SK-N-SH treated with all-trans-retinoic acid at 6 μM for 48 hours (cell line): Measurements from ENCODE around the gene ZNF276.

Experiments
- ATAC-seq: fragments of 200-7000 bp; cut with Tn5 transposase; 3 replicates; pipeline ENCODE4 v1.9.1; 2020; ENCODE audit warnings: mild to moderate bottlenecking, moderate library complexity
- BACH2 ChIP-seq: fragments of 250-450 bp; sonication (Bioruptor Pico); IDR thresholded peaks from 2 replicates; pipeline ENCODE4 v1.9.0; 2021; ENCODE audit warnings: mild to moderate bottlenecking, borderline replicate concordance
- CSDC2 ChIP-seq: fragments of 250-450 bp; sonication (Bioruptor Pico); IDR thresholded peaks from 2 replicates; pipeline ENCODE4 v1.5.0; 2020; ENCODE audit warnings: mild to moderate bottlenecking, moderate library complexity
- CSRNP3 ChIP-seq: fragments of 250-450 bp; sonication (Bioruptor Pico); IDR thresholded peaks from 2 replicates; pipeline ENCODE4 v1.5.1; 2021; ENCODE audit warnings: mild to moderate bottlenecking, moderate library complexity
- ESRRG ChIP-seq: fragments of 250-450 bp; sonication (Bioruptor Pico); IDR thresholded peaks from 2 replicates; pipeline ENCODE4 v1.6.1; 2021; ENCODE audit warnings: mild to moderate bottlenecking
- GLIS3 ChIP-seq: fragments of 250-450 bp; sonication (Bioruptor Pico); IDR thresholded peaks from 2 replicates; pipeline ENCODE4 v1.5.0; 2020; ENCODE audit warnings: mild to moderate bottlenecking, moderate library complexity
- ISL1 ChIP-seq: fragments of 250-450 bp; sonication (Bioruptor Pico); IDR thresholded peaks from 2 replicates; pipeline ENCODE4 v2.1.2; 2022; ENCODE audit warnings: mild to moderate bottlenecking, moderate library complexity
- OSR1 ChIP-seq: fragments of 250-450 bp; sonication (Bioruptor Pico); IDR thresholded peaks from 2 replicates; pipeline ENCODE4 v1.8.0; 2022; ENCODE audit warnings: moderate library complexity, mild to moderate bottlenecking, inconsistent platforms
- PPARA ChIP-seq: fragments of 250-450 bp; sonication (Bioruptor Pico); IDR thresholded peaks from 2 replicates; pipeline ENCODE4 v1.5.0; 2020; ENCODE audit warnings: mild to moderate bottlenecking, borderline replicate concordance
- RARB ChIP-seq: fragments of 250-450 bp; sonication (Bioruptor Pico); IDR thresholded peaks from 2 replicates; pipeline ENCODE4 v1.8.0; 2021; ENCODE audit warnings: mild to moderate bottlenecking, moderate library complexity
- TCF4 ChIP-seq: fragments of 250-450 bp; sonication (Bioruptor Pico); IDR thresholded peaks from 2 replicates; pipeline ENCODE4 v1.8.0; 2021; ENCODE audit warnings: mild to moderate bottlenecking, moderate library complexity, borderline replicate concordance
- TOX ChIP-seq: fragments of 250-450 bp; sonication (Bioruptor Pico); IDR thresholded peaks from 2 replicates; pipeline ENCODE4 v1.8.0; 2021; ENCODE audit warnings: mild to moderate bottlenecking, moderate library complexity, borderline replicate concordance
- ZC3H10 ChIP-seq: fragments of 250-450 bp; sonication (Bioruptor Pico); IDR thresholded peaks from 2 replicates; pipeline ENCODE4 v1.5.1; 2021; ENCODE audit warnings: mild to moderate bottlenecking, moderate library complexity
- ZFP3 ChIP-seq: fragments of 250-450 bp; sonication (Bioruptor Pico); IDR thresholded peaks from 2 replicates; pipeline ENCODE4 v1.5.0; 2020; ENCODE audit warnings: mild to moderate bottlenecking, moderate library complexity
- ZNF565 ChIP-seq: fragments of 450-650 bp; formaldehyde crosslinking; conservative IDR thresholded peaks from 2 replicates; pipeline ENCODE4 v1.5.0; 2020; ENCODE audit warnings: low read depth, mild to moderate bottlenecking, moderate library complexity
- ZNF70 ChIP-seq: fragments of 450-650 bp; formaldehyde crosslinking; IDR thresholded peaks from 2 replicates; pipeline ENCODE4 v1.5.0; 2020; ENCODE audit warnings: mild to moderate bottlenecking, moderate library complexity
- ZNF8 ChIP-seq: fragments of 450-650 bp; formaldehyde crosslinking; IDR thresholded peaks from 2 replicates; pipeline ENCODE4 v1.5.0; 2020; ENCODE audit warnings: mild to moderate bottlenecking, moderate library complexity
- TF ChIP-seq, protein P1 (sequence below): fragments of 250-450 bp; sonication (Bioruptor Pico); IDR thresholded peaks from 2 replicates; pipeline ENCODE4 v1.5.0; 2020; ENCODE audit warnings: mild to moderate bottlenecking, moderate library complexity
- TF ChIP-seq, protein P2 (sequence below): fragments of 250-450 bp; sonication (Bioruptor Pico); IDR thresholded peaks from 2 replicates; pipeline ENCODE4 v1.8.0; 2020; ENCODE audit warnings: mild to moderate bottlenecking, moderate library complexity, borderline replicate concordance

ZNF276 gene

GRCh38 chr16:89705006-89705405 is 16.3 kb upstream of the ZNF276 start:
- ATAC-seq, result no peak
- no peak for TF ChIP-seq ZC3H10 (CRISPR knock-in tag)

- no peak for TF ChIP-seq ZFP3 (CRISPR knock-in tag)
- no peak for TF ChIP-seq PPARA (CRISPR knock-in tag)
- TF ChIP-seq, protein P1, sequence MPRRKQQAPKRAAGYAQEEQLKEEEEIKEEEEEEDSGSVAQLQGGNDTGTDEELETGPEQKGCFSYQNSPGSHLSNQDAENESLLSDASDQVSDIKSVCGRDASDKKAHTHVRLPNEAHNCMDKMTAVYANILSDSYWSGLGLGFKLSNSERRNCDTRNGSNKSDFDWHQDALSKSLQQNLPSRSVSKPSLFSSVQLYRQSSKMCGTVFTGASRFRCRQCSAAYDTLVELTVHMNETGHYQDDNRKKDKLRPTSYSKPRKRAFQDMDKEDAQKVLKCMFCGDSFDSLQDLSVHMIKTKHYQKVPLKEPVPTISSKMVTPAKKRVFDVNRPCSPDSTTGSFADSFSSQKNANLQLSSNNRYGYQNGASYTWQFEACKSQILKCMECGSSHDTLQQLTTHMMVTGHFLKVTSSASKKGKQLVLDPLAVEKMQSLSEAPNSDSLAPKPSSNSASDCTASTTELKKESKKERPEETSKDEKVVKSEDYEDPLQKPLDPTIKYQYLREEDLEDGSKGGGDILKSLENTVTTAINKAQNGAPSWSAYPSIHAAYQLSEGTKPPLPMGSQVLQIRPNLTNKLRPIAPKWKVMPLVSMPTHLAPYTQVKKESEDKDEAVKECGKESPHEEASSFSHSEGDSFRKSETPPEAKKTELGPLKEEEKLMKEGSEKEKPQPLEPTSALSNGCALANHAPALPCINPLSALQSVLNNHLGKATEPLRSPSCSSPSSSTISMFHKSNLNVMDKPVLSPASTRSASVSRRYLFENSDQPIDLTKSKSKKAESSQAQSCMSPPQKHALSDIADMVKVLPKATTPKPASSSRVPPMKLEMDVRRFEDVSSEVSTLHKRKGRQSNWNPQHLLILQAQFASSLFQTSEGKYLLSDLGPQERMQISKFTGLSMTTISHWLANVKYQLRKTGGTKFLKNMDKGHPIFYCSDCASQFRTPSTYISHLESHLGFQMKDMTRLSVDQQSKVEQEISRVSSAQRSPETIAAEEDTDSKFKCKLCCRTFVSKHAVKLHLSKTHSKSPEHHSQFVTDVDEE, result no peak
- no peak for TF ChIP-seq ZNF565 (CRISPR knock-in tag)
- TF ChIP-seq BACH2, result no peak
- no peak for TF ChIP-seq ESRRG (CRISPR knock-in tag)
- TF ChIP-seq CSDC2 (CRISPR knock-in tag), result no peak
- TF ChIP-seq, protein P2, sequence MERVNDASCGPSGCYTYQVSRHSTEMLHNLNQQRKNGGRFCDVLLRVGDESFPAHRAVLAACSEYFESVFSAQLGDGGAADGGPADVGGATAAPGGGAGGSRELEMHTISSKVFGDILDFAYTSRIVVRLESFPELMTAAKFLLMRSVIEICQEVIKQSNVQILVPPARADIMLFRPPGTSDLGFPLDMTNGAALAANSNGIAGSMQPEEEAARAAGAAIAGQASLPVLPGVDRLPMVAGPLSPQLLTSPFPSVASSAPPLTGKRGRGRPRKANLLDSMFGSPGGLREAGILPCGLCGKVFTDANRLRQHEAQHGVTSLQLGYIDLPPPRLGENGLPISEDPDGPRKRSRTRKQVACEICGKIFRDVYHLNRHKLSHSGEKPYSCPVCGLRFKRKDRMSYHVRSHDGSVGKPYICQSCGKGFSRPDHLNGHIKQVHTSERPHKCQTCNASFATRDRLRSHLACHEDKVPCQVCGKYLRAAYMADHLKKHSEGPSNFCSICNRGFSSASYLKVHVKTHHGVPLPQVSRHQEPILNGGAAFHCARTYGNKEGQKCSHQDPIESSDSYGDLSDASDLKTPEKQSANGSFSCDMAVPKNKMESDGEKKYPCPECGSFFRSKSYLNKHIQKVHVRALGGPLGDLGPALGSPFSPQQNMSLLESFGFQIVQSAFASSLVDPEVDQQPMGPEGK (CRISPR knock-in tag), result no peak
- no peak for TF ChIP-seq CSRNP3
- no peak for TF ChIP-seq ZNF70 (CRISPR knock-in tag)
- TF ChIP-seq ZNF8 (CRISPR knock-in tag), result no peak
- no peak for ATAC-seq
Measured at GRCh38 chr16:89706518-89707260, 14.6 kb upstream of the ZNF276 start.

GRCh38 chr16:89707695-89708094 is 13.6 kb upstream of the ZNF276 start:
- ATAC-seq, result no peak

More at GRCh38 chr16:89707695-89708094, 13.6 kb upstream of the ZNF276 start:
- TF ChIP-seq ZC3H10 (CRISPR knock-in tag), result no peak
- TF ChIP-seq TCF4 (CRISPR knock-in tag), result no peak
- TF ChIP-seq CSDC2 (CRISPR knock-in tag), result no peak
- no peak for TF ChIP-seq OSR1 (CRISPR knock-in tag)
- no peak for TF ChIP-seq TOX (CRISPR knock-in tag)
- no peak for TF ChIP-seq ZNF8 (CRISPR knock-in tag)
- TF ChIP-seq ZNF70 (CRISPR knock-in tag), result no peak
- TF ChIP-seq, protein P1, result no peak
- no peak for TF ChIP-seq RARB (CRISPR knock-in tag)
- no peak for TF ChIP-seq PPARA (CRISPR knock-in tag)
- no peak for TF ChIP-seq GLIS3 (CRISPR knock-in tag)
- no peak for TF ChIP-seq ZFP3 (CRISPR knock-in tag)
- no peak for TF ChIP-seq CSRNP3
- TF ChIP-seq, protein P2 (CRISPR knock-in tag), result no peak
- no peak for TF ChIP-seq ESRRG (CRISPR knock-in tag)
- no peak for TF ChIP-seq ISL1 (CRISPR knock-in tag)
